Measurements from ENCODE around the gene KCNK4.
"Not testable (repeated sequence)": the region's sequence is repeated elsewhere in the genome, so short reads cannot be mapped to it uniquely, and the experiment has no call there.

Gene KCNK4

DNA sequence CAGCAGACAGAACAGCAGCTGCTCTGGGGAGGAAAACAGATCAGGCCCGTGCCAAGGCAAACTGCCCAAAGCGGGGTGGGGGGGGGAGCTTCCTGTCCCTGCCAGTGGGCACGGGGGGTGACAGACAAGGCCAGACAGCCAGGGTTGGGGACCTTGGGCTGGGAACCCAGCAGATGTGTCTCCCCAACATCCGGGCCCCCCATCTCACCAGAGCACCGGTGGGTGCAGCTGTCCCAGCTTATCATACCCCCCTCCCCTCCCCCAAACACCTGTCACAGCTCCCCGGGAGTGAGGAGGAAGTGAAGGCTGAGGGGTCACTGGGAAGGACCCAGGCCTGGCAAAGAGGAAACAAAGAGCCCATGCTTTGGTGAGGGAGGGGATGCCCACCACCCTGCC, 45.7 kb upstream of the KCNK4 start:
- H3K27ac Mint-ChIP-seq: no peak overlapping the region
- DNase-seq: no peak
- no peaks in the 10 kb centered on the region for H3K36me3 Mint-ChIP-seq (ENCODE audit: low read depth)
- peak overlapping the region; percentile 86 for H3K4me3 Mint-ChIP-seq
- TF ChIP-seq, protein P1, sequence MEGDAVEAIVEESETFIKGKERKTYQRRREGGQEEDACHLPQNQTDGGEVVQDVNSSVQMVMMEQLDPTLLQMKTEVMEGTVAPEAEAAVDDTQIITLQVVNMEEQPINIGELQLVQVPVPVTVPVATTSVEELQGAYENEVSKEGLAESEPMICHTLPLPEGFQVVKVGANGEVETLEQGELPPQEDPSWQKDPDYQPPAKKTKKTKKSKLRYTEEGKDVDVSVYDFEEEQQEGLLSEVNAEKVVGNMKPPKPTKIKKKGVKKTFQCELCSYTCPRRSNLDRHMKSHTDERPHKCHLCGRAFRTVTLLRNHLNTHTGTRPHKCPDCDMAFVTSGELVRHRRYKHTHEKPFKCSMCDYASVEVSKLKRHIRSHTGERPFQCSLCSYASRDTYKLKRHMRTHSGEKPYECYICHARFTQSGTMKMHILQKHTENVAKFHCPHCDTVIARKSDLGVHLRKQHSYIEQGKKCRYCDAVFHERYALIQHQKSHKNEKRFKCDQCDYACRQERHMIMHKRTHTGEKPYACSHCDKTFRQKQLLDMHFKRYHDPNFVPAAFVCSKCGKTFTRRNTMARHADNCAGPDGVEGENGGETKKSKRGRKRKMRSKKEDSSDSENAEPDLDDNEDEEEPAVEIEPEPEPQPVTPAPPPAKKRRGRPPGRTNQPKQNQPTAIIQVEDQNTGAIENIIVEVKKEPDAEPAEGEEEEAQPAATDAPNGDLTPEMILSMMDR (IDR thresholded peaks at IDR 0.05): no peak
- peaks cover 49% of the 10 kb centered on the region for H3K4me1 Mint-ChIP-seq
- peaks cover 3% of the 10 kb centered on the region for H3K27me3 Mint-ChIP-seq (ENCODE audit: low read depth, poor library complexity)
- no peaks in the 10 kb centered on the region for H3K9me3 Mint-ChIP-seq

DNA sequence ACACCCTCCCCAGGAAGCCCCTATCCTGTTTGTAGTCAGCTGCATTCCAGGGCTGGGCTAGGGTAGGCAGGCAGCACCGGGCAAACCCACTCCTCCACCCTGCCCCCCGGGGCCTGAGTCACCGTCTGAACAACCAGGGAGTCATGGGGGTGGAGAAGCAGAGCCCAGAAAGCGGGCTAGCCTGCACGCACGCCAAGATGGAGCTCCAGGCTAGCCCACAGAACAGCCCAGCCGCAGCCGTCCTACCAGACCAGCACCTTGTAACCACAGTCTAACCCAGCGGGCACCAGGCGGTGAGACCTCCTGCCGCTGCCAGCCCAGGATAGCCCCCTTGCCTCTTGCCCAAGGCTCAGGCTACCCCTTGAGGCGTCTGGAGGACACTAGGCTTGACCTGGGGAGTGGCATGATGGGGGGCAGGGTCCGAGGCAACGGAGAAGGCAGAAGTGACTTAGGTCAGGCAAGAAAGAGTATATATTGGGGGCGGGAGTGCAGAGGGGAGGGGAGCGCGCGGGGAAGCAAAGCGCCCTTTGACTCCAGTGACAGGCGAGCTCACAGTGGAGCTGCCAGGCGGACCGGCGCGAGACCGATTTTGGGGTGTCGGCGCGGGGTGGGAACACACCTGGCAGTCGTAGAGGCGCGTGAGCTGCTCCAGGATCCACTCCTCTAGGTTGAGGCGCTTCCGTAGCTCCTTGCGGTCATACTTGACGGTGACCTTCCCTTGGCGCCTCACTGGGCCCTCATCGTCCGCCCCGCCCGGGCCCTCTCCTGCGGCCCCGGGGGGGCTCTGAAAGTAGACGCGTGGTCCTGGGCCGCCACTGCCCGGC, 45.1 kb upstream of the KCNK4 start:
- H3K4me1 Mint-ChIP-seq: peaks cover 45% of the 10 kb centered on the region
- H3K27ac Mint-ChIP-seq: no peak overlapping the region
- DNase-seq: no peak
- H3K27me3 Mint-ChIP-seq (ENCODE audit: low read depth, poor library complexity): peaks cover 3% of the 10 kb centered on the region
- peak overlapping the region; percentile 86 for H3K4me3 Mint-ChIP-seq
- no peaks in the 10 kb centered on the region for H3K9me3 Mint-ChIP-seq
- H3K36me3 Mint-ChIP-seq (ENCODE audit: low read depth): no peaks in the 10 kb centered on the region
- TF ChIP-seq, protein P1 (IDR thresholded peaks at IDR 0.05): no peak

DNA sequence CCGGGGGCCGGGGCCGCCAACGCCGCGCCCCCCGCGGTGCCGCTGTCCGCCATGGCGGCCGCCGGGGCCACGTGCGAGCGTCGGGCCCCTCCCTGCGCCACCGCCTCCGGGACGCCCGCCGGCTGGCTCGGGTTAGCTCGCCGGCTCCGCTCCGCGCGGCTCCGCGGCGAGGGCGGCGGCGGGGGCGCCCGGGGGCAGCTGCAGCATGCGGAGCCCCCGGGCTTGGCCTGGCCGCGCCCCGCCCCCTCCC, 44.6 kb upstream of the KCNK4 start:
- not testable (repeated sequence) for H3K27me3 Mint-ChIP-seq (ENCODE audit: low read depth, poor library complexity); DNase-seq; H3K36me3 Mint-ChIP-seq (ENCODE audit: low read depth); H3K27ac Mint-ChIP-seq; H3K9me3 Mint-ChIP-seq
- H3K4me3 Mint-ChIP-seq: peak overlapping the region; percentile 87
- H3K4me1 Mint-ChIP-seq: peaks cover 45% of the 10 kb centered on the region

DNA sequence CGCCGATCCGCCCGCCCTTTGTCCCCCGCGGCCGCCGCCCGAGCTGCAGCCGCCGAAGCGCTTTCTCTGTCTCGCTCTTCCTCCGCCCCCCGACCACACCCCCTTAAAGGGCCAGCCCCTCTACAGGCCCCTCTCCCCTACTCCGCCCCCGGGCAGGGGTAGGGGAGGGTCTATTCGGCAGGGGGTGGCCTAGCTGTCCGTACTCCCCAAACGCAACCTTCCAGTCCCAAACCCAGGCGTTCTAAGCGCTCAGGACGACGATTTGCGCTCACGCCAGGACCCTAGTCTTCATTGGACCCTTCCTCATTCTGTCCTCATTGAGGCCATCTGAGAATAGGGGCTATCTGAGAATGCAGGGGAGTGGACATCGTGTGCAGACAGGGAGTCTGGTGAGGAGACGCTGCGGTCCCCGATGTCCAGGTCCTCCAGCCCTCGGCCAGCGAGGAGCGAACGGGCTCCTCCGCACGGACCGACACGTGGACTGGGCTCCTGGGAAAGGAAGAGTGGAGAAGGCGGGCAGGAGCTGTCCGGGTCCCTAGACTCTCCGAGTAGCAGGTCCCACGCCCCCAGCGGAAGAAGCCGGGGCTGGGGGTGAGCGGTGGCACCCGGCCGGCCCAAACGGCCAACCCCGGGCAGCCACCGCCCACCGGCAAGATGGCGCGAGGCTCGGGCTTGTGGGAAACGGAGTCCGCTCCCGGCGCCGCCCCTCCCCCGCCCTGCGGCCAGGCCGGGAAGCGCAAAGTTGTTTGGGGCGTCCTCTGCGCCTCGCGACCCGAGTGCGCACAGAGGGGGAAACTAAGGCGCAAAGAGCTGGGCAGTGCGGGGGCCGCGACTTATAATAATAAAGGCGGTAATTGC, 44.0 kb upstream of the KCNK4 start, which contains the start of gene PPP1R14B:
PPP1R14B (minus strand) TSS at position 73 of the 858 bp plus-strand sequence. CDS start 270 bp downstream, outside the sequence.
- no peaks in the 10 kb centered on the region for H3K9me3 Mint-ChIP-seq
- DNase-seq: peak; percentile 91
- no peaks in the 10 kb centered on the region for H3K36me3 Mint-ChIP-seq (ENCODE audit: low read depth)
- peaks cover 3% of the 10 kb centered on the region for H3K27me3 Mint-ChIP-seq (ENCODE audit: low read depth, poor library complexity)
- H3K27ac Mint-ChIP-seq: peak within 1 kb of the TSS; percentile 98
- H3K4me1 Mint-ChIP-seq: peaks cover 50% of the 10 kb centered on the region
- peak within 1 kb of the TSS; percentile 87 for H3K4me3 Mint-ChIP-seq
- TF ChIP-seq, protein P1 (IDR thresholded peaks at IDR 0.05): no peak

DNA sequence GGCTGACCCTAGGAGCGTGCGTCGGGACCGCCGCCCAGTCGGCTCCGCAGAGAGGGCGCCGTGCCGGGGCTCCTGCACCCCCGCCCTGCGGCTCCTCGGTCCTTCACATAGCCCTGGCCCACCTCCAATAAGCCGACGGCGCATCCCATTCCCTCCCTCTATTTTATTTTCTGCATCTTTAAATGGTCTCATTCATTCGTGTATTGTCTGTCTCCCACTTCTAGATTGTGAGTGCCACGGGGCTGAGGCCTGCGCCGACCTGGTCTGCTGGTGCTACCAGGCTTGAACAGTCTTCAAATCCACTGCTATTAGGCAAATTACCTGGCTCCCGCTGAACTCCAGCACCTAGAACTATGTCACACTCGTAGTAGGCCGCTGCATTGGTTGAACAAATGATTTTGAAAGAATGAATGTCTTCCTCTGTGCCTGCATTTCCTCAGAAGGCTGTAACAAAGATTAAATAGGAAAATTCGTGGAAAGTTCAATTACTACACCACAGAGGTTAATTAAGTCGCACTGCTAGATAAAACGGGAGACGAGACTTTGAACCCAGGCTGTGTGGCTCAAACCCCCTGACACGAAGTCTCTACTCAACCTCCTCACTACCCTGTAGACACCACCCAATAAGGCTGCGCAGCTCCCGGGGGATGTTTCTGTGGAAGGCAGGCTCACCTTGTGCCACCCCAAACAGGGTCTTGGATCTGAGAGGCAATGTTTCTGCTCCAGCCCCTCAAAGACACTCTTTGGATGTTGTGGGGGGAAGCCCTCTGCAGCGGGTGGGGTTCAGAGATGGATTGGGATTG, 43.2 kb upstream of the KCNK4 start:
- DNase-seq: no peak
- Mint-ChIP-seq H3K4me3 (peak overlapping the region; percentile 79), H3K9me3 (no peaks in the 10 kb centered on the region), H3K27me3 (ENCODE audit: low read depth, poor library complexity) (peaks cover 3% of the 10 kb centered on the region), H3K4me1 (peaks cover 46% of the 10 kb centered on the region), H3K27ac (peak overlapping the region; percentile 8), H3K36me3 (ENCODE audit: low read depth) (no peaks in the 10 kb centered on the region)
- TF ChIP-seq, protein P1 (IDR thresholded peaks at IDR 0.05): no peak

DNA sequence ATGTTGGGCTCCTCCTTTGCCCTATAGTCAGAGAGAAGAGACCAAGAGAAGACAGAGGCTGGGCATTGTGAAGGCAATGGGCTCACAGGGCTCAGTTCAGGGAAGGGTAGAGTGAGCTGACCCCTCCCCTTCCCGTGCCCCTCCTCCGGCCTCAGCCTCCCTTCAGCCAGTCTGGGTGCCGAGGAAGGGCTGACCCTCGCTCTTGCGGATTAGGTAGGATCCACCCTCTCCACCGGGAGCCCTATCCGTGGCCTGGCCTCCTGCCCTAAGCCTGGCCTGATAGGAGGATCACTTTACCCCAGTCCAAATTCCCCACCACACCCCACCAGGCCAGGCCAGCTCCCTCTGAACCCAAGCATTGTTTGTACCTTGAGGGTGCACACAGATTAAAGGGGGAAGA, 42.5 kb upstream of the KCNK4 start:
- Mint-ChIP-seq H3K4me1 (peaks cover 47% of the 10 kb centered on the region), H3K27ac (no peak overlapping the region), H3K36me3 (ENCODE audit: low read depth) (no peaks in the 10 kb centered on the region), H3K4me3 (peak overlapping the region; percentile 79), H3K27me3 (ENCODE audit: low read depth, poor library complexity) (peaks cover 3% of the 10 kb centered on the region), H3K9me3 (no peaks in the 10 kb centered on the region)
- DNase-seq: no peak
- TF ChIP-seq, protein P1 (IDR thresholded peaks at IDR 0.05): no peak
